SH-SY5Y (cell line): Measurements from ENCODE around the gene KDM1A.

Experiments
- GATA2 ChIP-seq: IDR thresholded peaks from 2 replicates; pipeline ENCODE4 v1.6.1; 2011; ENCODE audit warnings: mild to moderate bottlenecking, low read depth, low read length
- GATA3 ChIP-seq: IDR thresholded peaks from 2 replicates; pipeline ENCODE4 v1.6.1; 2011; ENCODE audit warnings: low read depth, mild to moderate bottlenecking, low read length, moderate library complexity

- TF ChIP-seq GATA3 (no peak), GATA2 (no peak)
Measured at GRCh38 chr1:23044035-23044434, 24.8 kb downstream of the KDM1A start.
